HepG2 (cell line): ENCODE results near the gene CD7. TPM values are rescaled to one million over a fixed set of nuclear protein-coding genes. Genes with fewer than 3 reads are reported as not detected.

Experiments used
- ARNTL ChIP-seq: sonication (generic); formaldehyde crosslinking; IDR thresholded peaks from 2 replicates; pipeline ENCODE4 v1.4.0; 2020; ENCODE audit warnings: mild to moderate bottlenecking, missing genetic modification reagents
- ATF3 ChIP-seq: sonication (generic); formaldehyde crosslinking; IDR thresholded peaks from 2 replicates; pipeline ENCODE4 v1.4.0; 2020; ENCODE audit warnings: missing genetic modification reagents
- CHD4 ChIP-seq: fragments of 200-600 bp; sonication (generic); IDR thresholded peaks from 2 replicates; pipeline ENCODE4 v1.7.0; 2017; ENCODE audit warnings: mild to moderate bottlenecking, low read length, borderline replicate concordance
- ELF3 ChIP-seq: IDR thresholded peaks from 2 replicates; pipeline ENCODE4 v1.6.1; 2016; ENCODE audit warnings: missing genetic modification reagents, missing compliant biosample characterization
- GRHL1 ChIP-seq: sonication (generic); formaldehyde crosslinking; conservative IDR thresholded peaks from 2 replicates; pipeline ENCODE4 v1.8.0; 2022; ENCODE audit warnings: missing genetic modification reagents
- LBX2 ChIP-seq: sonication (generic); formaldehyde crosslinking; IDR thresholded peaks from 2 replicates; pipeline ENCODE4 v1.5.0; 2020; ENCODE audit warnings: missing genetic modification reagents, mild to moderate bottlenecking, borderline replicate concordance
- MIER2 ChIP-seq: IDR thresholded peaks from 2 replicates; pipeline ENCODE4 v1.6.1; 2016; ENCODE audit warnings: missing biosample characterization, missing genetic modification reagents
- NCOA5 ChIP-seq: sonication (generic); formaldehyde crosslinking; IDR thresholded peaks from 2 replicates; pipeline ENCODE4 v1.4.0; 2020; ENCODE audit warnings: missing genetic modification reagents
- NFRKB ChIP-seq: fragments of 450-650 bp; IDR thresholded peaks from 2 replicates; pipeline ENCODE4 v1.6.1; 2017
- PAWR ChIP-seq: sonication (generic); formaldehyde crosslinking; IDR thresholded peaks from 2 replicates; pipeline ENCODE4 v1.4.0; 2020; ENCODE audit warnings: missing genetic modification reagents, mild to moderate bottlenecking, borderline replicate concordance
- PHF21A ChIP-seq: sonication (generic); formaldehyde crosslinking; IDR thresholded peaks from 2 replicates; pipeline ENCODE4 v1.5.0; 2020; ENCODE audit warnings: mild to moderate bottlenecking, missing genetic modification reagents
- RARG ChIP-seq: sonication (generic); formaldehyde crosslinking; IDR thresholded peaks from 2 replicates; pipeline ENCODE4 v1.4.0; 2020; ENCODE audit warnings: low read depth, mild to moderate bottlenecking, missing genetic modification reagents
- RBM39 ChIP-seq: fragments of 200-400 bp; formaldehyde crosslinking; IDR thresholded peaks from one replicate; pipeline ENCODE4 v1.6.1; 2018; ENCODE audit warnings: antibody characterized with exemption, mild to moderate bottlenecking, low read depth, low read length; ENCODE audit not compliant: poor library complexity, severe bottlenecking
- SATB2 ChIP-seq: sonication (generic); formaldehyde crosslinking; IDR thresholded peaks from 2 replicates; pipeline ENCODE4 v1.5.0; 2020; ENCODE audit warnings: missing genetic modification reagents
- TBP ChIP-seq: sonication (generic); formaldehyde crosslinking; IDR thresholded peaks from 2 replicates; pipeline ENCODE4 v1.5.0; 2020; ENCODE audit warnings: missing genetic modification reagents
- TCF12 ChIP-seq, 2 experiments: fragments of 450-650 bp in 1 of 2; sonication (generic) in 1 of 2; formaldehyde crosslinking in 1 of 2; IDR thresholded peaks; 2 replicates each; pipeline versions ENCODE4 v1.6.1 to v1.8.0; 2017 to 2022; ENCODE audit warnings: antibody characterized with exemption in 1 of 2, mild to moderate bottlenecking in 1 of 2, missing genetic modification reagents in 1 of 2, moderate library complexity in 1 of 2
- TCF7 ChIP-seq: sonication (generic); IDR thresholded peaks from 2 replicates; pipeline ENCODE4 v1.6.1; 2016; ENCODE audit warnings: antibody characterized with exemption, low read depth
- U2AF1 ChIP-seq: fragments of 200-400 bp; formaldehyde crosslinking; optimal IDR thresholded peaks from 2 replicates; pipeline ENCODE3; 2017; ENCODE audit warnings: mild to moderate bottlenecking, low read depth, low read length
- ZBTB42 ChIP-seq: sonication (generic); formaldehyde crosslinking; IDR thresholded peaks from 2 replicates; pipeline ENCODE4 v1.5.0; 2020; ENCODE audit warnings: mild to moderate bottlenecking, missing genetic modification reagents
- ZNF232 ChIP-seq: sonication (generic); formaldehyde crosslinking; IDR thresholded peaks from 2 replicates; pipeline ENCODE4 v1.4.0; 2020; ENCODE audit warnings: missing genetic modification reagents, borderline replicate concordance
- ZNF367 ChIP-seq: sonication (generic); formaldehyde crosslinking; IDR thresholded peaks from 2 replicates; pipeline ENCODE4 v1.4.0; 2020; ENCODE audit warnings: missing genetic modification reagents, borderline replicate concordance
- ZNF572 ChIP-seq: sonication (generic); formaldehyde crosslinking; IDR thresholded peaks from 2 replicates; pipeline ENCODE4 v1.5.1; 2020; ENCODE audit warnings: mild to moderate bottlenecking, missing genetic modification reagents
- ZNF724P ChIP-seq: sonication (generic); formaldehyde crosslinking; IDR thresholded peaks from 2 replicates; pipeline ENCODE4 v1.8.0; 2022; ENCODE audit warnings: missing genetic modification reagents, borderline replicate concordance
- ZSCAN25 ChIP-seq: sonication (generic); formaldehyde crosslinking; IDR thresholded peaks from 2 replicates; pipeline ENCODE4 v1.8.0; 2022; ENCODE audit warnings: mild to moderate bottlenecking, missing genetic modification reagents
- polyA plus RNA-seq, 8 experiments: library from polyadenylated mRNA; depleted of rRNA in 3 of 8; stranded (reverse) in 7 of 8; unstranded in 1 of 8; fragments of >200 nt; fragmentation: Illumina TruSeq in 4 of 8; extraction: Trizol in 4 of 8; gene quantifications; 2 replicates each; pipeline versions ENCODE4 v1.2.1 to v1.2.3, GENCODE V29; 2011 to 2016; ENCODE audit warnings: low read depth in 4 of 8, missing spikeins in 1 of 8, mixed read lengths in 1 of 8; ENCODE audit not compliant: insufficient read depth in 1 of 8
- total RNA-seq, 5 experiments: library from RNA; depleted of rRNA; stranded (reverse); fragments of >200 nt; fragmentation: Illumina TruSeq; extraction: Trizol; gene quantifications; 2 replicates each; pipeline ENCODE4 v1.2.3, GENCODE V29; 2016; ENCODE audit warnings: low read depth in 1 of 5
- TF ChIP-seq, protein P1 (sequence below): IDR thresholded peaks from 2 replicates; pipeline ENCODE4 v1.6.1; 2016; ENCODE audit warnings: mild to moderate bottlenecking

The CD7 gene
- total and polyA plus RNA-seq, 2 of the 13 experiments (the other 11 are each of a cell fraction or from before 2014, with no cell fraction given): 67.6 to 76.4 TPM

GRCh38 chr17:82273327-82274133 lies 43.9 kb downstream of the CD7 start, which contains the start of gene CSNK1D (continued):
- TF ChIP-seq, protein P1, sequence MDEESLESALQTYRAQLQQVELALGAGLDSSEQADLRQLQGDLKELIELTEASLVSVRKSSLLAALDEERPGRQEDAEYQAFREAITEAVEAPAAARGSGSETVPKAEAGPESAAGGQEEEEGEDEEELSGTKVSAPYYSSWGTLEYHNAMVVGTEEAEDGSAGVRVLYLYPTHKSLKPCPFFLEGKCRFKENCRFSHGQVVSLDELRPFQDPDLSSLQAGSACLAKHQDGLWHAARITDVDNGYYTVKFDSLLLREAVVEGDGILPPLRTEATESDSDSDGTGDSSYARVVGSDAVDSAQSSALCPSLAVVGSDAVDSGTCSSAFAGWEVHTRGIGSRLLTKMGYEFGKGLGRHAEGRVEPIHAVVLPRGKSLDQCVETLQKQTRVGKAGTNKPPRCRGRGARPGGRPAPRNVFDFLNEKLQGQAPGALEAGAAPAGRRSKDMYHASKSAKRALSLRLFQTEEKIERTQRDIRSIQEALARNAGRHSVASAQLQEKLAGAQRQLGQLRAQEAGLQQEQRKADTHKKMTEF (CRISPR knock-in tag): peak; percentile 98
- peak; percentile 86 for TF ChIP-seq ZBTB42 (CRISPR knock-in tag)
- TF ChIP-seq LBX2: 0 out of 2 replicates have a peak, but pooled peaks have one; percentile 17
- no peak for TF ChIP-seq SATB2 (CRISPR knock-in tag)
- TF ChIP-seq ZNF724P (CRISPR knock-in tag): peak; percentile 44; the same call in 1 of the 2 replicates
- TF ChIP-seq PAWR (CRISPR knock-in tag): 0 out of 2 replicates have a peak, but pooled peaks have one; percentile 59
- TF ChIP-seq TCF7: no peak
- no peak for TF ChIP-seq GRHL1 (CRISPR knock-in tag)
- peak; percentile 89; the same call in 1 of the 2 replicates for TF ChIP-seq ZNF572
- no peak for TF ChIP-seq NCOA5 (CRISPR knock-in tag)
- peak; percentile 96 for TF ChIP-seq ZSCAN25
- peak; percentile 85 for TF ChIP-seq RBM39
- TF ChIP-seq U2AF1: no peak
- peak; percentile 28; the same call in 1 of the 2 replicates for TF ChIP-seq TBP (CRISPR knock-in tag)
- TF ChIP-seq TCF12 (IDR thresholded peaks at IDR 0.05): no peak
- peak; percentile 86; the same call in 1 of the 2 replicates for TF ChIP-seq TCF12 (CRISPR knock-in tag; IDR thresholded peaks at IDR 0.05)
- peak; percentile 92 for TF ChIP-seq ARNTL (CRISPR knock-in tag)
- TF ChIP-seq ZNF367 (CRISPR knock-in tag): 0 out of 2 replicates have a peak, but pooled peaks have one; percentile 21
- TF ChIP-seq NFRKB: no peak
- TF ChIP-seq ZNF232: peak; percentile 65; the same call in 1 of the 2 replicates
- no peak for TF ChIP-seq CHD4
- TF ChIP-seq RARG (CRISPR knock-in tag): 0 out of 2 replicates have a peak, but pooled peaks have one; percentile 64
- TF ChIP-seq MIER2 (CRISPR knock-in tag): 0 out of 2 replicates have a peak, but pooled peaks have one; percentile 13
- 0 out of 2 replicates have a peak, but pooled peaks have one; percentile 39 for TF ChIP-seq PHF21A (CRISPR knock-in tag)
- peak; percentile 68 for TF ChIP-seq ATF3 (CRISPR knock-in tag)
- peak; percentile 74 for TF ChIP-seq ELF3 (CRISPR knock-in tag)
